Activated T-cell treated with anti-CD3 and anti-CD28 coated beads for 4 hours (primary cell): Measurements from ENCODE around the gene NUP133.
"Not testable (repeated sequence)": the region's sequence is repeated elsewhere in the genome, so short reads cannot be mapped to it uniquely, and the experiment has no call there.

ENCODE experiments used
- DNase-seq: peaks from one replicate; pipeline ENCODE4 v3.0.0-alpha.2; 2020

Gene NUP133

DNA sequence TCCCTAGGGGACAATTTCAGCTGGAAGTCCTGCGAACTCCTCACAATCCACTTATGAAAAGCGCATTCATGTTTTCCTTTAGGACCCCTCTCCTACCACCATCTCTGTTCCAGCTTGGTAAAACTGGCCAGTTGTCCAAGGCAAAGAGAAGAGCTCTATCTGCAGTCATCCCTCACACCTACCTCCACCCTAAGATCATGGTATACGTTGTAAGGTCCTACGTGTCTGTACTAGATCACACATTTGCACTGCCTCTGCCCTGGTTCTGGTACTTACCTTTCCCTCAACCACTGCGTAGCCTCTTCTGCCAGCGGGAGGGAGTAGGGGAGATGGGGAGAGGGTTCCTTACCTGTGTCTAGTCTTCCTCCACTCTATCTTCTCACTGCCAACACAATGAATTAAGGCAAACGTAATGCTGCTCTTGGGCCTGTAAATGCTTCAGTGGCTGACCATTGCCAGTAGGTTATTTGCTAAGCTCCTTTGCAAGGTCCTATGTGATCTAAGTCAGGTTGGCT is 739 bp upstream of the NUP133 start:
- DNase-seq: no peak

DNA sequence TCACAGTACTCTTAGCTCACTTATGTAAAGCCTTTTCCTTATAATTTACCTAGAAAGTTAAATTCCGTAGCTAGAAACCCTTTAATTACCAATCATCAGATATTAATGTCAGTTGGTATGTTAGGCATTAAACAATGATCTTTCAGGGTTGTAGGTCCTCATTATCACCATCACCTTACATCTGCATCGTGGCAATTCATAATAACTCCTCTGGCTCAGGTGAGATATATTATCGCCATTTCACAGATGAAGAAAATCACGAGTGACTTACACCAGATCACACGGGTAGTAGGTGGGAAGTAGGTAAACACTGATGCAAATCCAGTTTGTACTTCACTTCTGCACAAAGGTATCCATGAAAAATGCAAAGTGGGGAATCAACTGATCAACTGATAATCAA is 639 bp downstream of the NUP133 start:
- DNase-seq: no peak

- no peak for DNase-seq
Measured at GRCh38 chr1:229506633-229507032, 1.5 kb downstream of the NUP133 start.

DNA sequence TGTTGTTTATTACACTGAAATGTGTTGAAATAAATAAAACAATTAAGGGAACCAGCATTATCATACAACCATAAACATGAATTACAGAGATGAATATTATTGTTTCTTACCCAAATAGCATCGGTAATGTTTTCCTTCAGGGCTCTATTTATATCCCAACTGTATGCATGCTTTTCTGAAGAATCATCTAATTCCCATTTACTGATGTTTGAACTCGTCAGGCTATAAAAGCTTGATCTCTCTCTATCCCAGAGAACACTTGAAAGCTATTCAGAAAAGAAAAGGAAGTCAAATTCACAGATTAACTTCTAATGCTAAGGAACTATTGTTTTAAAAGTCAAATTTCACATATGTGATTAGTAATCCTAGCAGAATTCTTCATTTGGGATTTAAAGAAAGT is 12.4 kb downstream of the NUP133 start:
- DNase-seq: no peak

DNA sequence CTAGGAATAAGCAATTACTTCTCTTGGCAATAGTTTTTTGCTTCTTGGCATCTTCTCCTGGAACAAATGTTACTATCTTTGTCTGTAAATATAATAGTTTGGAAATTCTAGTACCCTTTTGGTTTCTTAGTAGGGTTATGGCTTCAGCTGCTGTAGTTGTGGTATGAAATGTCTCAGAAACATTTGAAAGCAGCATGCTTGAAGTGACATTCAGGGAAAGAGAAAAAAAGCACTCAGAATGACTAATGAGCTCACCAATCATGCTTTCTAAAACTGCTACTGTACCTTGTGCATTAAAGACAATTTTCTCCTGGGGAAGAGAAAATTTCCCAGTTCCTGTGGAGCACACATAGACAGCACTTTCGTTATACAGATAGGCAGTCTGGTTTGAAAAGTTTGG is 21.0 kb downstream of the NUP133 start:
- no peak for DNase-seq

DNA sequence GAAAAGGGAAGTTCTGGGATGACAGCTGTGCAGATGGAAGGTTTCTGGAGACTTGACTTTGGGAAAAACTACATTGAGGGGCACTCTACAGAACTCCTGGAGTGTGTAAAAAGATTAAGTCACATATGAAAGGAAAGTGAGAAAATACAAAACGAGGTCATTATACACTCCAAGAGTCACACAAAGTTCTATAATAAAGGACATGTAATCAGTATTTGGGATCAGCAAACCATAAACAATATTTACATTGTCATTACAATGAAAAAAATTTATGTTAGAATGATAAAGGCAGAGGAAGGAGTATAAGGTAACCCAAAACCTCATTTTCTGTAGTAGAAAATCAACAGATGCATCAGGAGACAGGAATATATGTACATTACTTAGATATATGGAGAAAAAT is 22.8 kb downstream of the NUP133 start:
- DNase-seq: no peak

GRCh38 chr1:229482511-229482910 is 25.6 kb downstream of the NUP133 start:
- DNase-seq: no peak

DNA sequence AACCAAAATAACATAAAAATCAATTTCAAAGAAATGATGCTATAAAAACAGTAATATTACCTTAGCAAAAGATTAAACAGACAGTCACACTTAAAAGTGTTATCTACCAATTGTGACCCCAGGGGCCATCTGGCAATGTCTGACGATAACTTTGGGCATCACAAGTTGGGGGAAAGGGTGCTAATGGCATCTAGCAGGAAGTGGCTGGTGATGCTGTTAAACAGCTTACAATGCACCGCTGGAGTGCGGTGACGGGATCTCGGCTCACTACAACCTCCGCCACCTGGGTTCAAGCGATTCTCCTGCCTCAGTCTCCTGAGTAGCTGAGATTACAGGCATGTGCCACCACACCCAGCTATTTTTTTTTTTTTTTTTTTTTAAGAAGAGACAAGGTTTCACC is 27.6 kb downstream of the NUP133 start:
- no peak for DNase-seq

DNA sequence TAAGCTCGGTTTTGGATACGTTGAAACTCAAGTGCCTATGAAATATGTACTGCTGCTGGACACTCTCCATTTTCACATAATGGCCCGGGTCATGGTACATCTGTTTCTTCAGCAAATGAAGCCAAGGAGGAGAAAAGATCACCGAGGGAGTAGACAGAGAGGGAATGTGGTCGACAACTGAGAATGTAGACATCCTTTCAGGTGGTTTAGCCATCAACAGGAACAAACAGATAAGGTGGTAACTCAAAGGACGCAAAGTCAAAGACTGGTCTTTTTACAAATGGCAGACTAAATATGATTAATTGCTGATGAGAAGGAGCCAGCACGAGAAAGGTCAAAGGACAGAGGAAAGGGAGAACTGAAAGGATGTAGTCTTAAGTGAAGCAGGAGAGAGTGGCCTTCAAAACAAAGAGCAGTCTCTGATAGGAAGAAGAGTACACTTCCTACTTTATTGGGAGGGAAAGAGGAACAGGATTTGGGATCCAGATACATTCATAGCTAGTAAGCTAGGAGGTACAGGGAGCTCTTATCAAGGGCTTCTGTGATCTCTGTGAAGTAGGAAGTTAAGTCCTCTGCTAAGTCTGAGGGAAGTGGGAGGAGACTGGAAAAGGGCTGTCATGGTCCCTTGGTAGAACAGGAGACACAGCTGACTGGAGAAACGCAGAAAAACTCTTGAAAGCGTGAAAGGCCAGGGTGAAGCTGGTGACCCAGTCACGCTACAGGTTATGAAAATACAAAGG is 28.3 kb downstream of the NUP133 start:
- no peak for DNase-seq

- no peak for DNase-seq
Measured at GRCh38 chr1:229478852-229479251, 29.3 kb downstream of the NUP133 start.

- DNase-seq: not testable (repeated sequence)
Measured at GRCh38 chr1:229475859-229476258, 32.3 kb downstream of the NUP133 start.

DNA sequence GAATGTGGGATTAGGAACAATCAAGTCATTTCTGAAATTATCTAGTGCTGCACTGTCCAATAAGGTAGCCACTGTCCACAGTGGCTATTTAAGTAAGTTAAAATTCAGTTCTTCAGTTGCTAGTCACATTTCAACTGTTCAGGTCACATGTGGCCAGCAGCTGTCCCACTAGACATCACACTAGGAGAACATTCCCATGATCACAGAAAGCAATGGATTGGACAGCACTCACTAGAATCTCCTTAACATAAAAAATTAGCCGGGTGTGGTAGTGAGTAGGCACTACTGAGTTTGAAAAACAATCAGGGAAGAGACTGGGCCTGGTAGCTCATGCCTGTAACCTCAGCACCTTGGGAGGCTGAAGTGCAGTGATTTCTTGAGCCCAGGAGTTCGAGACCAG is 33.6 kb downstream of the NUP133 start:
- DNase-seq: no peak

DNA sequence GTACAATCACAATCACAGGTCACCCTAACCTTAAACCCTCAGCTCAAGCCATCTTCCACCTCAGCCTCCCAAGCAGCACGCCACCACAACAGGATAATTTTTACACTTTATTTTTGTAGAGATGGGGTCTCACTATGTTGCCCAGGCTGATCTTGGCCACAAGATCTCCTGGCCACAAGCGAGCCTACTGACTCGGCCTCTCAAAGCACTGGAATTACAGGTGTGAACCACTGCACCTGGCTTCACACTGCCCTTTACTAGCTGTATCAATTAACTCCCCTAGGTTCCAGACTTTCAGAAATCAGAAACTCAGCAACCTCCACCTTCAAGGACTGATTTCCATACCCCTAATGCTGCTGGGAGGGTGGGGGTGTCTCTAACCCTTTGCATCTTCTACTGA is 37.0 kb downstream of the NUP133 start:
- DNase-seq: no peak

- no peak for DNase-seq
Measured at GRCh38 chr1:229470406-229471043, 37.6 kb downstream of the NUP133 start.

- no peak for DNase-seq
Measured at GRCh38 chr1:229466887-229467286, 41.3 kb downstream of the NUP133 start.

DNA sequence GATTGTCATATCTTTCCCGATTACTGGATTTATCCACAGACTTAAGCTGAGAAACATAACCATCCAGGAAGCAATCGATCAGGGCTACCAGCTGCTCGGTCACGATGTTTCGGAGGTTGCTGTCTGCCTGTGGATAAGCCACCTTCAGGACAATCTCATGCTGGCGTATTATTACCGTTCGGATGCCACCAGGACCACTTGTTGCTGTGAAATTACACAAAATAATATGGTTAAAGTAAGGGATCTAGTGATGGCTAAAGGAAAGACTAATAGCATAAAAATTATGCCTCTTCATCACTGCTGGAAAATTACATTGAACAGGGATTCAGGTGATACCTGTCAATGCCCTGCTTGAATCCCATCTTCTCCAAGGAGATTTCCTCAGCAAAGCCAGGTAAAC is 43.5 kb downstream of the NUP133 start:
- no peak for DNase-seq

- no peak for DNase-seq
Measured at GRCh38 chr1:229461032-229461668, 47.0 kb downstream of the NUP133 start.

DNA sequence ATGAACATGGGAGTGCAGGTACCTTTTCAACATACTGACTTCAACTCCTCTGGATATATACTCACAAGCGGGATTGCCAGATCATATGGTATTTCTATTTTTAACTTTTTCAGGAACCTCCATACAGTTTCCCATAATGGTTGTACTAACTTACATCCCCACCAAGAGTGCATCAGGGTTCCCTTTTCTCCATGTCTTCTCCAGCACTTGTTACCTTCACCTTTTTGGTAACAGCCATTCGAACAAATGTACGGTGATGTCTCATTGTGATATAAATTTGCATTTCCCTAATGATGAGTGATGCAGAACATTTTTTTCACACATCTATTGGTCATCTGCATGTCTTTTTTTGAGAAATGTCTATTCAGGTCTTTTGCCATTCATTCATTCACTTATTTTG is 48.3 kb downstream of the NUP133 start:
- DNase-seq: no peak

DNA sequence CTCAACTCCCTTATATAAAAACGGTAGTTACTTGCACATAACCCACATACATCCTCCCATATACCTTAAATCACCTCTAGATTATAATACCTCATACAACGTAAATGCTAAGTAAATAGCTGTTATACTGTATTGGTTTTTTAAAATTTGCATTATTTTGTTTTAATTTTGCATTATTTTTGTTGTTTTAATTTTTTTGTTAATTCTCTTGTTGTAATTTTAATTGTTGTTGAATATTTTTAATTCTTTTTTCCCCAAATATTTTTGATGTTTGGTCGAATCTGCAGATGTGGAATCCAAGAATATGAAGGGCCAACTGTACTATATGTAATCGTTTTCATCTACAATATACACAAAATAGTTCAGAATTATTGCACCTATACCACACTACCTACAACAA is 50.7 kb downstream of the NUP133 start:
- no peak for DNase-seq

- DNase-seq: no peak
Measured at GRCh38 chr1:229456016-229456415, 52.1 kb downstream of the NUP133 start.

DNA sequence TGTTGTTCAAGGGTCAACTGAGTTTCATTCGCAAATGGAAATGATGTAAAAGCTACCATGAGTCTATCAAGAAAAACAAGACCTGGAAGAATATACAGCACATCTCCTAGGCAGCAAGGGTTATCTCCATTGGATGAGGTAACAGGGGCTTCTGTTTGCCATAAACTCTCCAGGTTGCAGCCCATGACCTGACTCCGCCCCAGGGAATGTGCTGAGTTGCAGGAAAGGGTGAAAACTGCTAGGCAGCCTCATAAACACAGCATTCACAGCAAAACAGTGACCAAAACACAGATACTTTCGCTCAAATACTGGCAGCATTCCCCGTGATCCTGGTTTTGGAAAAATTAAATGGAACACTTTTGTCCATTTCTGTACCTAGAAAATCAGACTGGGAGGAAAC is 54.1 kb downstream of the NUP133 start:
- DNase-seq: no peak

DNA sequence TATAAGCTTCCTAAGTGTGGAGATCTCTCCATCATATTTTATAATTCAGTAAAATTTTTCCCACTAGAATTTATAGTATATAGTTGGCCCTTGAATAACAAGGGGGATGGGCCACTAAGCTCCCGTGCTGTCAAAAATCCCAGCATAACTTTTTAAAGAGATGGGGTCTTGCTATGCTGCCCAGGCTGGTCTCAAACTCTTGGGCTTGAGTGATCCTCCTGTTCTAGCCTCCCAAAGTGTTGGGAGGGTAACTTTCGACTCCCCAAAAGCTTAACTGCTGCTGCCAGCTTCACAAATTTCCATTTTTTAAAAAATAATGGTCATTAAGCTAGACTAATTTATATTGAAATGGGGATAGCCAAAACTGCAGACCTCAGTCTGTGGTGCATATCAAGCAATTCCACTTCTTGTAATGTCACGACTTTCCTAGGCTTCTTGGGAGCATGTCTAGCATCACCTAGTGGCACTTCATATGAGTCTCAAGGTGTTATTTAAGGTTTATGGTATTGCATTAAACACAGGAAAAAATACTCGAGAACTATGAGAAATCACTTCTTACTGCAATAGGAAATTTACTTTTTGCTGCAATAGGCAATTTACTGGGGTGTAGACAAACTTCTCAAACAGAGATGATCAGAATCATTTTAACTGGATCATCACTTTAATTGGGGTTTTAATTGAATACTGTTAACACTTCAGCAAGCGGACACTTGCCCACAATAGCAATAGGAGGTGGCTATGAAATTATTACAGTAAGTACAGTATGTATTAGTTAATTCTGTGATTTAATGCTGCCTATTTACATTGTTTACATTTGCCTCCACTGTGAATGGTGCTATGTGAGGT is 55.0 kb downstream of the NUP133 start:
- no peak for DNase-seq

GRCh38 chr1:229448845-229449244 is 59.3 kb downstream of the NUP133 start:
- no peak for DNase-seq
